GM21576 (cell line): ENCODE results near the gene EBPL.
"Not testable (repeated sequence)": the region's sequence is repeated elsewhere in the genome, so short reads cannot be mapped to it uniquely, and the experiment has no call there.

Experiments
- ATAC-seq: cut with Tn5 transposase; IDR thresholded peaks from one replicate; pipeline ENCODE4 v1.9.1; 2021; ENCODE audit warnings: mild to moderate bottlenecking, moderate library complexity; ENCODE audit not compliant: unreplicated experiment

EBPL gene

GRCh38 chr13:49690995-49691784, at the start of gene EBPL:
TSS of gene EBPL (minus strand) at chr13:49691486. CDS start at chr13:49691424, 62 bp downstream.
- peak; percentile 97 for ATAC-seq

DNA sequence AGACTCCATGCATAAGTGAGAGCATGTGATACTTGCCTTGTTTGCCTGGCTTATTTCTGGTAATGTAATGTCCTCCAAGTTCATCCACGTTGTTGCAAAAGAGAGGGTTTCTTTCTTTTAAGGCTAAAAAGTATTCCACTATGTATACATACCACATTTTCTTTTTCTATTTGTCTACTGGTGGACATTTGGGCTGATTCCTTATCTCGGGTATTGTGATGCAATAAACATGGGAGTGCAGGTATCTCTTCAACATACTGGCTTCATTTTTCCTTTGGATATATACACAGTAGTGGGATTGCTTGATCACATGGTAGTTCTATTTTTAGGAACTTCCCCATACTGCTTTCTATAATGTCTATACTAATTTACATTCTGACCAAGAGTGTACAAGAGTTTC, 49.6 kb upstream of the EBPL start:
- ATAC-seq = no peak

DNA sequence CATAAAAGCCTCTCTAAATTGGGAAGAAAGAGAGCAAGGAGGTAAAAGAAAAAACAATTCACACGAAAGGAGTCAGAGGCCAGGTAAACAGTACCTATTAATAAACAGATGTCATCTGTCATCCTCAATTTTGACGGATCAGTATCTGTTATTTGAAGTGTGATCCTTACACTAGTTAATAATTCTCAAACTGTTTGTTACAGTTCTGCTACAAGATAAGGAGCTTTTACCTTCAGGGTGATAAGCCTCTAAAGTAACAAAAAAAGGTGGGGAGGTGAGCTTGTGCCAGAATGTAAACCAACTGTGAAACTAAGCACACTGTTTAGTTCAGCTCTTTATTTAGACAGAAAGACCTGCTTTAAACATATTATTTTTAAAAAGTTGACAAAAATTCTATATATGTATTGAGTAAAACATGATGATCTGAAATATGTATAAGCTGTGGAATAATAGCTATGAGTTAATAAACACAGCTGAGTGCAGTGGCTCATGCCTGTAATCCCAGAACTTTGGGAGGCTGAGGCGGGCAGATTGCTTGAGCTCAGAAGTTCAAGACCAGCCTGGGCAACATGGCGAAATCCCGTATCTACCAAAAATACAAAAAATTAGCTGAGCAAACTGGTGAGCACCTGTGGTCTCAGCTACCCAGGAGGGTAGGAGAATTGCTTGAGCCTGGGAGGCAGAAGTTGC, 48.4 kb upstream of the EBPL start:
- ATAC-seq = no peak

DNA sequence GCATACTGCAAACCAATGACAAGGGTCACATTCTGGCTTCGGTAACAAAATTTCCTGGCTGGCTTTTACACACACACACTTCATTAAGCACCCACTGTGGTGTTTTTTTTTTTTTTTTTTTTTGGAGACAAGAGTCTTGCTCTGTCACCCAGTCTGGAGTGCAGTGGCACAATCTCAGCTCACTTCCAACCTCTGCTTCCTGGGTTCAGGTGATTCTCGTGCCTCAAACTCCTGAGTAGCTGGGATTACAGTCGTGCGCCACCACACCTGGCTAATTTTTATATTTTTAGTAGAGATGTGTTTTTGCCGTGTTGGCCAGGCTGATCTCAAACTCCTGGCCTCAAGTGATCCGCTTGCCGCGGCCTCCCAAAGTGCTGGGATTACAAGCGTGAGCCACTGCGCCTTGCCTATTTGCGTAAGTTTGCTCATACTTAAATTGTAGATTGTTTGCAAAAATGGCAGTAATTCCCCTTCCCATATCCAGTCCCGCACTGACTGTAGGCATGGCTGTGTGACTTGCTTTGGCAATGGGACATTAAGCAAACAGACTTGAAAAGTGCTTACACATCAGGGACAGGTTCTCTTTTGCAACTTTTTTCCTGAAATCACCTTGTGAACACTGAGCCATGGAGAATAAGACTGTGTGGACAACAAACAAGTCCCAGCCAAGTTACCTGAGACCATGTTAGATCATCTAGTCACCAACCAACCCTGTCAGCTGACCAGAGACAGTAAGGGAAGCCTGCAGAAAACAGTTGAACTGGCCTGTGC, 42.1 kb upstream of the EBPL start:
- no peak for ATAC-seq

DNA sequence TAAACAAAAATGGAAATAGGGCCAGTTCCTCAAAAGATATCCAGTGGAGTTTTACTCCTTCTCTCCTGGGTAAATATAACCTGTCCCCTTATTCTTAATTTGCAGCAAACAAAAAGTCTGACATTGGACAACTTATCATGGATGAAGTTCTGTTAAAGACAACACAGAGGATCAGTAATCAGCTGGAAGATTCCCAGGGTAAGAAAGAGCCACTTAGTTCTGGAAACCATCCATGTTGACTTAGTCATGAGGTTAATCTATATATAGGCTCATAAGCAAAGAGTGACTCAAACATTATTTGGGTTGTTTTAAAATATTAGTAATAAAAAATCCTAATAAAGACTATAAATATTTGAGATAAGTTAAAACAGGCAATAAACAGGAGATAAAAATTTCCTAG, 40.5 kb upstream of the EBPL start:
- no peak for ATAC-seq

DNA sequence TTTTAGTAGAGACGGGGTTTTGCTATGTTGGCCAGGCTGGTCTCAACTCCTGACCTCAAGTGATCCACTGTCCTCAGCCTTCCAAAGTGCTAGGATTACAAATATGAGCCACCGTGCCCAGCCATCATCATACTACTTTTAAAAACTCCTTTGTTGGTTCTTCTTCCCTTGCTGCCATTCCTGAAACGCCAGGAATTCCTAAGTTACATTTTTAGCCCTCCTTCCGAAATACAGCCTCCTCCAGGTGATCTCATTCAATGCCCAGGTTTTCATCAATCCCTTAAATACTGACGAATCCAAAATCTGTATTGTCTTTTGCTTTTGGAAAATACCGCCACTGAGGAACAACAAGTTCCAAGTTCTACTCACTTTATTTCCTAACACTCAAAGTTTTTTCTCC, 25.3 kb upstream of the EBPL start:
- no peak for ATAC-seq

DNA sequence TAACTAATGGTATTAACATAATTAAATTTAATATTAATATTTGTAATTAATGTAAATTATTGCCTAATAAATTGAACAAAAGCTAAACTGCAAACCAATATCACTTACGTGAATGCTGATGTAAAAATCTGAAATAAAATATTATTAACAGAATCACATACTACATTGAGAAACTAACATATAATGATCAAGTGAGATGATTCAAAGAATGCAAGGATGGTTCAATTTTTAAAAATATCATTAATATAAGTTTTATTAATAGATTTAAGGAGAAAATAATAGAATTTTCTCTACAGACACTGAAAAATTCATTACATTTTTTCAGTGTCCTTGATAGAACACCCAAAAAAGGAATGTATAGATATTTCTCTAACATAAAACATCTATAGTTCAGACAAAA, 23.5 kb upstream of the EBPL start:
- no peak for ATAC-seq

DNA sequence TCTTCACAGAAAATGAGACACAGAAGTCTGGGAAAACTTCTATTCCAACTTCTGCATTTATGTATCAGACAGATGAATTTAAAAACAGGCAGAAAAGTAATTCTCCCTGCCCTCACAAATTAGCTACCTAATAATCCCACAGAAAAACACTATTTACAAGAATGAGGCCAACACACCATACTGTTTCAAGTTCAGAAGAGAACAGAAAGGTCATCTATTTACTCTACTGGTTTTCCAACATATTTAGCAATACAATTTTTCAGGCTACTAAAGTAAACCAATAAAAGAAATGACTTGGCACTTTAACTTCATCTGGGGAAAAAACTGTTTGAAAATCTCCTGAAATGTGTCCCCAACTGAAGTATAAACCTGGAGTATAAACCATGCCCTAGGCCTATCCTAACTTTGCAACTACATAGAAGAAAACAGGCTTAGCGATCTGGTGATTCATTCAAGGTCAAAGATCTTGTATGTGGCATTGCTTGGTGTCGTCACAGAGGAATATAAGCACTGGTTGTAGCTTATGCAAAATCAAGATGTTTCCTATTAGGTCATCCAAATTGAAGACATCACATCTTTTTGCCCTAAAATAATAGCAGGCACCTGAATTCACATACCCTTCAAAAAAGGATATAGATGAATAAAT, 20.1 kb upstream of the EBPL start:
- ATAC-seq = no peak

DNA sequence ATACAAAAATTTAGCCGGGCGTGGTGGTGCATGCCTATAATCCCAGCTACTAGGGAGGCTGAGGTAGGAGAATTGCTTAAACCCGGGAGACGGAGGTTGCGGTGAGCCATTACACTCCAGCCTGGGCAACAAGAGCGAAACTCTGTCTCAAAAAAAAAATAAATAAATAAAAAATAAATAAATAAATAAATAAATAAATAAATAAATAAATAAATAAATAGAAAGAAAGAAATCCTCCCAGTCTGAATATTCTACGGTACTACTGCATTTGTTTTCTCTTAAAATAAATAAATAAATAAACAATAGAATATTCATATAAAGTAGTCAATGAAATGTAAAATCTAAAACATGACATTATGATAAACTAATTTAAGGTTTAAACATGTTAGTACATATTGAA, 13.0 kb upstream of the EBPL start:
- not testable (repeated sequence) for ATAC-seq

GRCh38 chr13:49701491-49701890, 10.2 kb upstream of the EBPL start:
- ATAC-seq = no peak

- ATAC-seq = no peak
These were observed 6.2 kb upstream of the EBPL start for GRCh38 chr13:49697468-49697867.

DNA sequence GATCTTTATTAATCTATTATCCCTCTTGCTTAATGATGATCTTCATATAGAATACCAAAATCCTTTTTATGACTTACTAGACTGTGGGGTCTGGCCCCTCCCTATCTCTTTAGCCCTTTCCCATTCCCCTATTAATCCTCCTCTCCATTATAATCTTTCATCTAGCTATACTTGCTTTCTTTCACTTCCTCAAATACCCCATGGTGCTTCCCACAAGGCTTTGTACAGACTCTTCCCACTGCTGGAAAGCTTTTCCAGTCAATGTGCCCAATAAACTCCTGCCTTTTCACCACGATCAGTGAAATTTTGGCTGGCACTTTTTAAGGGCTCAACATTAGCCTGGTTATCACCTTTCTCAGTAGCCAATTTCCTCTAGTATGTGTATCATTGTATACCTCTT, 3.2 kb upstream of the EBPL start:
- ATAC-seq = no peak

GRCh38 chr13:49693877-49694276, 2.6 kb upstream of the EBPL start:
- ATAC-seq = no peak

DNA sequence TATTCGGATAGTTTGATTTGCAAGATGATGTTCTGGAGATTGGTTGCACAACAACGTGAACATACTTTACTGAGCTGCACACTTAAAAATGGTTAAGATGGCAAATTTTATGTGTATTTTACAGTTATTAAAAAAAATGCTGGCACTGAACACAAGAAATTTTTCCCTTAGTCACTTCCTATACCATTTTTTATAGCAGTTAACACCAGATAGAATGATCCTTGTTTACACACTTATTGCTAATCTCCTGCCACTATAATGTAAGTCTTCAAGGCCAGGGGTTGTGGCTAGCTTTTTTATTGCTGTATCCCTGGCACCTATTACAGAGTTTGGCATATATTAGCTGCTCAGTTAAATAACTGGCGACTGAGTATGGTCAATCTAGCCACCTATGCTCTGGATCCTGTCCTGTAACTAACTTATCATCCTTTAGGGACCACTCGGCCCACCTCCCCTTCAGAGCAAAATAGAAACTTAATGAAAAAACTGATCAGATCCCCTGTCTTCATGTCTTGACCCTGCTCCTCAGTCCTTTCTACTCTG, 2.0 kb upstream of the EBPL start:
- ATAC-seq = no peak

DNA sequence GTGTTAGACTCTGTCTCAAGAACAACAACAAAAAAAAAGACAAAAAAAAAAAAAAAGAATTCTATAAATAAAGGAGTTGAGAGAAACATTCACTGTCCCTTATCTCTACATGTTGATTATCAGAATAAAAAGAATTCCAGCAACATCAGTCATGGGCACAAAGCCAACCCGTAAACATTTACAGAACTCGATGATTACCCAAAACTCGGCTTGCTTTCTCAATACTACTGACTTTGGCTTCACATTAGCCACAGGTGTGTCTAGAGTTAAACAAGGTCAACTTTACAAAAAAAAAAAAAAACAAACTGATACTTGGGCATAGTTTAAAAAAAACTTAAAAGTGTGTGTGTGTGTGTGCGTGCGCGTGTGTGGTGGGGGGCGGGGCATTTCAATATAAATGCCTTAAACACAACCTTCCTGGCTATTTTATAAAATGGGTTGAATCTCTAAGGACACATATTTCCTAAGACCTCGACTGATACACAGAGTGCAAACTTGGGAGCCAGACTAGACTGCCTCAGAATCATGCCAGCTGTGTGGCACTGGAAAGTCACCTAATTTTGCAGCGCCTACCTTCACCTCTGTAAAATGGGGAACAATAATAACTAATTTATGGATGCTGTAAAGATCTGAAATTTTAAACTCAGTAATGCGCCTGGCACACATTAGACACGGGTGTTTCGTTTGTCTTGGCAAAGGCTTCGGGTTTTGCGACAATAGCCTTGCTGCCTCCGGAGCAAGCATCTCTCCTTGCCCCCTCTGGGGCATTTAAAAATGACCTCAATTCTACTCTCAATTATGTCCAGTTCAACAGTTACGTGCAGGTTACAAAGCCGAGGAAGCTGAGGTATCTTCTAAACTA, 922 bp downstream of the EBPL start:
- ATAC-seq = peak; percentile 23

DNA sequence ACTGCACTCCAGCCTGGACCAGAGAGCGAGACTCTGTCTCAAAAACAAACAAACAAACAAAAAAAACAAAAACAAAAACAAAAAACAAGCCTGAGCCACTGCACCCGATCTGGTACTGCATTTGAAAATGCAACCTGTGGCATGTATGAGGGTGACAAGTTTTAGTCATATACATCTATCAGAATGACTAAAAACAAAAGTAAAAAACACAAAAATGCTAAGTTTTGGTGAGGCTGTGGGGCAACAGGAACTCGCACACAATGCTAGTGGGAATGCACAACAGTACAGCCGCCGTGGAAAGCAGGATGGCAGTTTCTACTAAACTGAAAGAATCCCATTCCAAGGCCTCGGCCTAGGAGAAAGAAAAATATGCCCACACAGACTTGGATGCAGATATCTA, 7.8 kb downstream of the EBPL start:
- ATAC-seq = peak; percentile 67

GRCh38 chr13:49681842-49682435, 9.3 kb downstream of the EBPL start:
- ATAC-seq = no peak

DNA sequence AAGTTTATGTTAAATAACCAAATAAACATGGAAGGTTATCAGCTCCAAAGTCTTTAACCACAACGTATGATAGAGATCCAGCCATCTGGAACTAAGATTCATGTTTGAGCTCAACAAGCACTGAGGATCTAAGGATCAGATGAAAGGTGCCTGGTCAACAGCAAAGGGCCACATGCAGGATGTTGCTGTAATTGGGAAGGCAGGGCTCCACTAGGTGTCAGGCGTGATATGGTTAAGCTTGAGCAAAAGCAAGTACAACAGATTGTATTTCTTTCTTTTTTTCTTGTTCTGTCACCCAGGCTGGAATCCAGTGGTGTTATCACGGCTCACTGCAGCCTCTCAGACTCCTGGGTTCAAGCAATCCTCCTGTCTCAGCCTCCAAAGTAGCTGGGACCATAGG, 12.0 kb downstream of the EBPL start:
- no peak for ATAC-seq

GRCh38 chr13:49678191-49678914, 12.9 kb downstream of the EBPL start:
- no peak for ATAC-seq
